SIG-M5 treated with dmso at 0.1 percent for 504 hours (cell line): ENCODE data around the gene WDR48.

ENCODE experiments used
- DNase-seq: peaks from one replicate; lab custom pipeline; 2025; ENCODE audit not compliant: unreplicated experiment; lab: John Stamatoyannopoulos, UW

The WDR48 gene

DNA sequence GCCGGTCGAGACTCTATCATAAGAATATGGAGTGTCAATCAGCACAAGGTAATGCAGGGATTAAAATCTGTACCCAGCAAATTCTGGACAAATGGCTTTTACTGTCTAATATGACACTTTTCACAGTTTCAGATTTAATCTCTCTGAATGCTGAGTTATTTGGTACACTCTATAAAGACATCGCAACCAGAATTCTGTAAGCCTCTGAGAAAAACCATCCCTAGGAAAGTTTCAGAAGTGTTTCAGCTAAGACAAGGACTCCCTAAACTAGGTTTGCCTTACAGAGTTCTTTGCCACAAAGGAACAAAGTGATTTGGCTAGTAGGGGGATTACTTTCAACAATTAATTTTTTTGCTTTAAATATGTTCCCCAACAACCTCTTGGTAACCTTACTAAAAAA is 11.3 kb downstream of the WDR48 start:
- no peak for DNase-seq

DNA sequence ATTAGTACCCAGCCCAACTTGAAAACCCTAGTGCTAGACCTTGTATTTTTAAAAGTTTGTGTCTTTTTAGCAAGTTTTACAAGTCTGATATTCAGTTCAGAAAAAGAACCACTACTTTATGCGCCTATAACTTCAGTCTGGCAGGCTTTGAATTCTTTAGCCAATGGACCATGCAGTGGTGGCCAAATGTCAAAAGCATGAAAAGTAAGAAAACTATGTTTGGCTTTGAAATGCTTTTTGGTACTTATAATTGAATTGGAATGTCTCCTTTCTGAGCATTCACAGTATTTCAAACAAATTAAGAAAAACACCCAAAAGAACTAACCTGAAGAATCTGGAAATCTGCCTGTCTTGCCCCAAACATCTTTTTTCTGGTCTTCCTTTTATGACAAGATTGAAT is 12.8 kb downstream of the WDR48 start:
- DNase-seq, result no peak

DNA sequence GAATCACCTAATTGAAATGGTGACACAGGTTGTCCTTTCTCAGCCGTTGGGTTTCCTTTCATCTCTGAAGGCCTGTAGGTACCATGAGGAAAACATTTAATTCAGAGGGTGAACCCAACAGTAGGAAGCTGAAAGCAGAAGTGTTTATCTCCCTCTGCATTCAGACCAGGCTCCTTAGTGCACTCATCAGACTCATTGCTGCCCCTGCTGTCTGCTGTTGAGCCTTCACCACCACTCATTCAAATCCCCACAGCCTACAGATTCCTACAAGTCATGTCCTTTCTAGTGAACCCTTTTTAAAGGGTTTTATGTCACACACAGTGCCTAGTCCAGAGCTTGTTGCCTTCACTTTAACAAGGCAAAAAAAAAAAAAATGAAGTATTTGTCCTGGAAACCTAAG is 13.4 kb downstream of the WDR48 start:
- peak; percentile 87 for DNase-seq

DNA sequence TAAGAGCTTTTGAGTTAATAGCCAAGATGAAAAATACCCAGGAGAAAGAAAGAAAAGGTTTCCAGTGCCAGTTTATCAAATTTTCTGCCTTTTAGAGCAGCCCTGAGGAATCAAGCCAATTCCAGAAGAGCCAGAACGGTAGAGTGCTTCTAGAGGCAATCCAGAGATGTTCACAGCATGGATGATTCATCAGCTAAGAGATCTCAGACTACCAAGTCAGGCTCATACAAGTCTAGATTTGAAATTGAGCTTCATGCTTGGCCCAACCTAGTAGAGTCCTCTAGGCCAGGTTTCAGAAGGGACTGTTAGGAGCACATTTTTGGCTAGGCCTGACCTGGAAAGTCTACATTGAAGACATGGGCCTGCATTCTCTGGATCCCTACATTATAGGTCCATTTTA is 15.5 kb downstream of the WDR48 start:
- DNase-seq, result no peak

DNA sequence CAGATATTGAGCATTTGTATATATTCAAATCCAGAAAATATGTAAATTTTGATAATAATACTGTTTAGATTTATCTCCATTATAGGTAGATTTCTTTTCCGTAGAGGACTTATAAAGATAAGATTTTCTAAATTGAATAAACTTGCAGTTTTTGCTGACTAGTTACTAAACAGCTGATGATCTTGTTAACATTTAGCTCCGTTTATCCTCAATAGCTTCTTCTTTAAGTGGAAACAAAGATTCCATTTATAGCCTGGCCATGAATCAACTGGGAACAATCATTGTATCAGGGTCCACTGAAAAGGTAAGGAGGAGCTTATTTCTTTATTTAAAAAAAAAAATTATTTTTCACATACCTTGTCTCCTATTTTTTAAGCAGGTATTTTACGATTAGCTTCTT is 16.7 kb downstream of the WDR48 start:
- no peak for DNase-seq

DNA sequence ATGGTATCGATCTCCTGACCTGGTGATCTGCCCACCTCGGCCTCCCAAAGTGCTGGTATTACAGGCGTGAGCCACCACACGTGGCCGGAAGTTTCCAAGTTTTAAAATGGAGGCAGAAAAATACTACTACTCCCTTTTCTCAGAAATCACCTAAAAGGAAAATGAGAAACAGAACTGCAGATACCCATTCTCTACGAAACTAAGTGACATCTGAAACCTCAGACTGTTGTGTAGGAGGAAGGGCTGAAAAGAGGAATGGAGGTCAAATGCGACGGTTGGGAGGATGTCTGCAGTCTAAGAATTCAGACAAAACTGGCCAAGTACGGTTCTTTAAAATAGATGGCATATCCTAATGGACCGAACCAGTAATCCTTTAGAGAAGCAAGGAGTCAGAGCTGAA is 24.1 kb downstream of the WDR48 start:
- DNase-seq, result no peak

DNA sequence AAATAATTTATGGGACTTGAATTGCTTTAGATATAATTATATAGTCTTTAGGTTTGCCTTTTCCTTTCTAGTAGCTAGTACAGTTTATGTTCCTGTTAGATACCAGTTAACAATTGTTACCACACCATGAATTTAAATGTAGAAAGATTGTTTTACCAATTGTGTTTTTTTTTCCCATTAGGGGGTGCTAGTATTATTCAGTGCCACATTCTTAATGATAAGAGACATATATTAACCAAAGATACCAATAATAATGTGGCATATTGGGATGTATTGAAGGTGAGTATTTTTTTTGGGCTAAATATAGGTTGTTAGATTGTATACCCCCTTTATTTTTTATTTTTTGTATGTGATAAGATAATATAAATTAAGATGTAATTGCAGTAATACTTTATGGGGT is 27.7 kb downstream of the WDR48 start:
- DNase-seq, result no peak

DNA sequence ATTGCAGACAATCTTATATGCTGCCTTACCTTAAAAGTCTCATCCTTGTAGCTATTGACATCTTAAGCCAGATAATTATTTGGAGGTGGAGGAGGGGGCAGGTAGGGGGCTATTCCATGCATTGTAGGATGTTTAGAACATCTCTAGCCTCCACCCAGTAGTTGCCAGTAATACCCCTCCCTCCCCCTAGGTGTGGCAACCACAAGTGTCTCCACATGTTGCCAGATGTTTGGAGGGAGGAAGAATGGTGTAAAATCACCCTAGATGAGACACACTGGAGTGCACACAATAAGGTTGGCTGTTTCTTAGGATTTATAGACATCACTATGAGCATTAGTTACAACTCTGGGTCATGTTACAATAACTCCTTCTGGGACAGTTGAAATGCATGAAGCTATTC is 28.2 kb downstream of the WDR48 start:
- DNase-seq, result no peak

DNA sequence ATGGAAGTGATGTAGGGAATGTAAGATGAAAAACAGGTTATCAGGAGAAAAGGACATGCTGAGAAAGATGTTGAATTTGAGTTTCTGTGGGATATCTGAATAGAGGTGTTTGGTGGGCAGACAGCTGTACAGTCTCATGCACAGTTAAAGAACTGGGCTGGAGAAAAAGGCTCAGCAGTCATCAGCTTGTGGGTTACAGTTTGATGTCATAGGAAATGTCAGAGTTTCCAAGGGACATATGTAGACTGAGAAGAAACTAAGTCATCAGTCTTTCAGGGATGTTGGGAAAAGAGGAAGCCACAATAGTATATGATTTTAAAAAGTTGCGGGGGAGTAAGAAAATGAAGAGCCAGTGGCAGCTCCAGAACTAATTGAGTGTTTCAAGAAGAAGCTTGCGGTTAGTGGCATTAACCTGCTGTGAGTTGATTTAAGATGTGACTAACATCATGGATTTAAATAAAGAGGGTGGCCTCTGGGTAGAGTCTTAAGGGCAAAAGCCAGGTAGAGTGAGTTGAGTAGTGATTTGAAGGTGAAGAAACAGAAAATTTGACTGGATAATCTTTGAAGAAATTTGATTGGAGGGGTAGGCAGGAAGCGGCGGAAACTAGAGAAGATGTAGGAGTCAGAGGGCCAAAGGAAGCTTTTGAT is 31.0 kb downstream of the WDR48 start:
- DNase-seq, result no peak

DNA sequence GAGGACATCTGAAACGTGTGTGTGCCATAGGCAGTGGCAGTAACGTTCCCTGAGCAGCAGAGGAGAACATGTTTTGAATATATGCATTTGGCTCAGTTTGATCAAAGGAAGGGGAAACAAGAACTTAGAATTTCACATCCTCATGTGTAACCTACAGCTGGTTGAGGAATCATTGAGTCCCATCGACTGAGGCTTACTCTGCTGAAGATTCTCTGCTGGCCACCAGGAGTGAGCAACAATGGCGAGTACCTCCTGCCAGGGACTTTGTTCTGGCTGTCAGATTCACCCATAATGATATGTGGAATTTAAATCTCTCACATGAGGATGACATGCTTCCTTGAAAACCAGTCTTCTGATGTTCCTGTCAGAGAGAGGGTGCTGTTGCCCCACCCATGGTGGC is 34.3 kb downstream of the WDR48 start:
- no peak for DNase-seq

DNA sequence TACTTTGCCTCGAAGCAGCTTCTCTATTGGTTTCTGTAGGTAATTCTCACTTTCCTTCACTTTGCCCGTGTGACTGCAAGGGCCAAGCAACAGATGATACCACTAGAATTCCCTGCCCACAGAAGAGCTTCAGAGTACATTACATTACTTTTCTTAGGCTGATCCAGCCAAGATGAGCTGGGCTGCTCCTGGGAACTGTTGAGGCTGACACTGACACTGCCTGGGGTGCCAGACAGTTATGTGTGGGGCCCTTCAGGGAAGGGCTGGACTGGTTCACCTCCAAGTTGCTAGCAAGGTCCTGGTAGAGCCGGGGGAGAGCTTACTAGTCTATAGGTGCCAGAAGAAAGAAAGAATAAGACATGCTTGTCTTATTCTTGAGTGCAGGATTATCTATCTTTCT is 36.6 kb downstream of the WDR48 start:
- no peak for DNase-seq

DNA sequence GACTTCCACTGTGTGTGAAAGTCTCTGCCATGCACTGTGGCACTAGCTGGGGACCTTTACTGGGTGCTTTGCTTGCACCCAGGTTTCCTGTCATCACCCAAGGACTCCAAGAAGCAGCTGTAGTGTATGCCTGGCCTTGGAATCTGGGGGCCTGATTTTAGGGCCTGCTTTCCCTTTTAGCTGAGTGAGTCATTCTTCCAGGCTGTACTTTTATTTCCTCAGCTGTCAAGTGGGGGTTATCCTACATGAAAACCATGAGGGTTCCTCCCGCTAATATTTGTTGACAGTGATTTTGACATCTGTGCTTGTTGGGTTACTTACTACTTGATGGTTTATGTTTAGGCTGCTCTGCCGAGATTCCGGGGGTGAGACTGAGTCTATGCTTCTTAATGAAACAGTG is 37.1 kb downstream of the WDR48 start:
- DNase-seq, result no peak

DNA sequence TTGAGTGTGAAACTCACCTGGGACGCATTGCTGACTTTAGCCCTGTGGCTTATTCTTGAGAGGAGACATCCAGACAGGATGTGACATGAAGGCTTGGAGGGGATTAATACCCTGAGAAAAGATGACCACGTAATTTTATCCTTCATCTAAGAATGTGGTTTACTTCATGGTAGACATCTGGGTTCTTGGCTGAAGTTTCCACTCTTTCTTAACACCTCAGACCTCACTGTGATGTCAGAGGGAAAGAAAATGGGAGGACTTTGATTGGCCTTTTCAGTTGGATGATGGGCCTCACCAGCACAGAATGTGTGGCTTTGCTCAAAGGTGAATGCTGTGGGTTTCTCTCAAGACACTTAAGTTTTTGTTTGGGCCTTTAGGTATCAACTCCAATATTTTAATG is 39.1 kb downstream of the WDR48 start:
- DNase-seq, result no peak

DNA sequence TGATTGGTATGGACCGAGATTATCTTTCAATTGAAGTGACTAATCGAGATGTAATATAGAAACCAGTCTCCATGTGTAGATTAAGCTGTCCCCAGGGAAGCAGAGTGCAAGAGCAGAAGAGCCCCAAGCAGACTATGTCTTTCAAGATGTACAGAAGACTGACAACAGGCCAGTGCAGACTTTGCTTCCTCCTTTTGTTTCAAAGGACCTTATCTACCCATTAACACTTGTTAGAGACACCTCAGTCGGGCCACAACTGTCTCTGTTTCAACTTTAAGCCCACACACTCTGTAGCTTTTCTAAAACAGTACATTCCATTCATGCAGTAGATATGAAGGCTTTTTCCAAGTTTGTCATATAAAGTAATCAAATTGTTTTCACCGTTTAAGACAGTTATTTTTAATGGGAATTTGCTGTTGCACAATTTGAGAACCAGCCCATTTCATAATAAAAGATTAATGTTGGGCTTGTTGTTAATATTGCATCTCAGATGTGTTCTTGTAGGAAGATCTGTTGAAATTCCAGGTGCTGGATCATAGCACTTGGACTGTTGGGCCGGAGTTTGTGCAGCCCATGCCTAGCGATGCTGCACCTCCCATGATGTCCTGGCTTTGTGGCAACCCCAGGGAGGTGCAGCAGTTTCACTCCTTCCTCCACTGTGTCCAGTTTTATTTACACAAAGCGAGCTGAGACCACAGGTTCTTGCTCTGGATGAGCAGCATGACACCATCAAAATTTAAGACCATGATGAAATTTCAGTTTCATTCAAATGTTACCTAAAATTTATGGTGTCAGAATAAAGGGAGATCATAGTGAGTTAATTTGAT is 43.2 kb downstream of the WDR48 start:
- DNase-seq, result no peak

DNA sequence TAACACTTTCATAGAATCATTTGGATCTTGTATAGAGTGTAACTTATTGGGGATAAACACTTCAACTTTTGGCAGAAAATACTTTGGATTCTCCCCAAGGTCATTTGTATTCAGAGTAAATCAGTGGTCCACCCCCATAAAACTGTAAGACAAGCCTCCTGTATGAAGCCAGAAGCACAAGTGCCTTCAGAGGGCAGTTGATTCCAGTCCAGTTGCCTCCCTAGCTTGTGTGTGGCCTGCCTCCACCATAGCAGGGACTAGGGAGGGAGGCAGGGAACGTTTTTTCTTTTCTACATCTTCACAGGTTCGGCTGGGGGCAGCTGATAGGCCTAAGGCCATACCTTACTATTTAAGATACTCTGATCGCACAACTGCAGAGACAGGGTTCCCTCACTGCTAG is 44.0 kb downstream of the WDR48 start:
- DNase-seq, result no peak

DNA sequence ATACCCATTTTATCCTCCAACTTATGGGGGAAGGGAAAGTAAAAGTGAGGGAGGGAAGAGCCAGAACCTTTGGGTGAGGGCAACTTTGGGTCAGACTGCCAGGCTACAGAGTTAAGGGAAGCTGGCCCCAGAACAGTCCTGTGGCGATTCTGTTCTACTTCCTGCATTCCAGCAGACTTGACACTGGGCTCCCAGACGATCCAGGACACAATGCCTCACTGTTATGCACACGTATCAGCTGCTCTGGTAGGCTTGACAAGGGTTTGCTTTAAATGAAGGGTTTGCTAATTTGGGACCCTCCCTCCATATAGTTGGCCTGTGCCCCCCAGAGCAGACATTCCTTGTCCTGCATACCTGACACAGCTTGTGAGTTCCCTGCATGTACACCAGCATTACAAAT is 45.0 kb downstream of the WDR48 start:
- DNase-seq, result no peak

DNA sequence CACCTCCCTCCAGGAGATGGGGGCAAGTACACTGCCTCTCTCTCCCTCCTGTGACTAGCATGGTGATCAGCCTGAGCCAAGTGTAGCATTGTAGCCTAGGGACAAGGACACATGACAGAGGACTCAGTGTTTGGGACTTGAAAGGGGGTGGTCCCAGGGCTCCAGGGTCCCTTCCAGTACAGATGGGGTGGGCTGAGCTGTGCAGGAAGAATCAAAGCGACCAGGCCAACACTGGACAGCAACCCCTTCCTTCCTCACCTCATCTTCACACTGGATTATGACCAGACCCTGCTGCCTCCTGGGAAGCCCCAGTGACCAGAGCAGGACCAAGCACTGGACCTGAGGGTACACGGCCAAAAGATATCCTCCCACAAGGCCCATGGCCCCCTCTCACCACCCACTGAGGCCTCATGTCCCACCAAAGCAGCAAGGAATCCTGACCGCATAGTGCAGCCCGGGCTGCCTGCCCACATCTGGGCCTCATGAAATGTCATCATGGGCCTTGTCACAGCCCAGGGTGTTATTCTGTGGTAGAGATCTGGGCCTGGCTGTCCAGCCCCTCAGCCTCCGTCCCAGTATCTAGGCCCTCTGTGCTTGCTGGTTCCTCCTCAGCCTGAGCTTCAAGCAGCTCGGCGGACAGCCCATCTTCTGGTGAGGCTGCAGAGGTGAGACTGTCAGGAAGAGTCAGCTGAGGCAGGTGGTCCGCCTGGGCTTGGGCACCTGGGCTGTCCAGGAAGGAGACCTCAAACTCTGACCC is 46.1 kb downstream of the WDR48 start:
- DNase-seq, result no peak

DNA sequence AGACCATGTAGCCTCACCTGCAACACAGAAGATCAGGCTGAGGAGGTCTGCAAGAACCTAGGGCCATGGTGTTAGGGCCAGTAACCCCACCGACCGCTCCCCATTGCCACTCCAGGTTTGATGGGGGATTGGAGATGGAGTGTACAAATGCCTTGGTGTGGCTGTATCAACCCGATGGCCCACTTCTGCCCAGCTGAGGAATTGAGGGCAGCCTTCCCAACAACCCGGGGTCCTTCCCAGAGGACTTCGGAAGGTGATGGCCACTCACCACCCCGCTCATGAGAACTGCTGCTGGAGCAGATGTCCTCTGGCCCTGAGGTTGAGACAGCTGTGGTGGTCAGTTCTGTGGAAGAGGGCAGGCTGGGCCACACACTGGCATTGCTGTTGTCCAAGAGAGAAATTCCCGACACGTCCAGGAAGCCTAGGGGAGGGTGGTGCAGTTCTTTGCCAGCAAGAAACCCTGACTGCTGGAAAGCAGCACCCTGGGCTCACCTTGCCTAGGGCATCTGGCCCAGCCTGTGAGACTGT is 46.7 kb downstream of the WDR48 start:
- no peak for DNase-seq

DNA sequence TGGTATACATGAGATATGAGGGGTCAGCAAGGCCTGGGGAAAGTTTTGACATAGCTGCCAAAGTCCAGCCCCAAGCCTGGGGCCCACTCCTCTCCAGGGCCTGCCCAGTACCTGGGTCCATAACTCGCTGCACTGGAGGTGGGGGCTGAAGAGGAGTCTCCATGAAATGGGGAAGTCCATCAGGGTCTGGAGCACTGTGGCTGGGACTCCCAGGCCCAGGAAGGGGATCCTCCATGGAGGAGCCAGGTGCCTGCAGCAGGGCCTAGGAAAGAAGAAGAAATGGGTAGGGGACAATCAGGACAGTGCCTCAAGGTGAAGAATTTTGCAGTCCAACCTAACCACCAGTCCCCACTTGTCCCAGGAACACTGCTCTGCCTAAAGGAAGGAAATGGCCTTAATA is 47.4 kb downstream of the WDR48 start:
- DNase-seq, result no peak

DNA sequence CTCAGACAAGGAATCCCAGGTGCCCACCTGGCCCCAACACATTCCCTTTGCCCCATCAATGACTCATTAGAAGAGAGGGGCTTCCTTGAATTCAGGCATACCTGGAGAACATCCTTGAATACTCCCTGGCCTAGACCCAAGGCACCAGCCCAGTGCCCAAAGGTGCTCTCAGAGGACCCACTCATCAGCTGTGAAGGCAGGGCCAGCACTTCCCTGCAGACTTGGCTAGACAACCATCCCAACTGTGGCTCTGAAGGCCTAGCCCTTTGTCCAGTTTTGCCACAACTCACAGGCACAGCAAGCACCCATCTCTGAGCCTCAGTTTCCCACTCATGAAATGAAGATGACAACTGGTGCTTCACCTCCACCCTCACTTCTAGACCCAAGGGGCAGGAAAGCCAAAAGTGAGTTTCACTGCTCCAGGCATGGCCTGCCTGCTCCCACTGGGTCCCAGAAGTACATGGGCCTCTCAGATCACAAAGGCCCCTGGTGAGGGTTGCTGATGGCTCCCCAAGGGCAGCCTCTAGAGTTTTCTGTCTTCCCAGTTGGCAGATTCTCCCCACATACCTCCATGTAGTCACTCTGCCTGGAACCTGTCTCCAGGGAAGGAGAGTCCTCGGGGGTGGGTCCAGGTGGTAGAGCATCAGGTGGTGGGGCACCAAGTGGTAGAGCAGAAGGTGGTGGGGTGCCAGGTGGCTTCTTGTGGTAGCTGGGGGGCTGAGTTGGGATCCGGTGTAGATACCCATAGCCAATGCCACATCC is 48.1 kb downstream of the WDR48 start:
- DNase-seq, result no peak

DNA sequence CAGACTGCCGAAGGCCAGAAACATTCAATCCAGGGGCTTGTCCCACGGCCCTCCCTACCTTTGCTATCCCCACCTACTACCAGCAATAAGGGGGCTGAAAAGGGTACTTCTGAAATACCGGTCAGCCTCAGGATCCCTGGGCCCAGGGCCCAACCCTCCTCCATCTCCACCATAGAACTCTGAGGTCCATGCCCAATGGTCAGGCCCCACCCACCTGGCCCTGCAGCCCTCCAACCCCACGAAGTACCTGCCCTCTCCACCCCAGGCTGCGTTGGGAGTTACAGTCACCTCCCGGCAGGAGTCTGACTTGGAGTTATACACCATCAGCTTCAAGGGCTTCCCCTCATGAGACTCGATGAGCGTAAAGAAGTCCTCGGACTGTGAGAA is 48.7 kb downstream of the WDR48 start:
- no peak for DNase-seq
